Activated CD8-positive, alpha-beta T cell treated with anti-CD3 and anti-CD28 coated beads for 36 hours (primary cell): ENCODE results near the gene MRPS30. TPM values are rescaled to one million over a fixed set of nuclear protein-coding genes. Genes with fewer than 3 reads are reported as not detected.

Experiments used
- ATAC-seq: fragments of 200-7000 bp; cut with Tn5 transposase; one replicate; pipeline ENCODE4 v1.10.0; 2021; ENCODE audit warnings: mild to moderate bottlenecking, moderate library complexity
- CTCF ChIA-PET: fragments of 350-600 bp; sonication (Branson Sonifier 250); formaldehyde crosslinking; loops from one replicate; lab custom pipeline; 2021; ENCODE audit warnings: antibody characterized with exemption; lab: Charles Lee
- POLR2A ChIA-PET: fragments of 350-600 bp; sonication (Branson Sonifier 250); formaldehyde crosslinking; loops from one replicate; lab custom pipeline; 2021; ENCODE audit warnings: antibody characterized with exemption; lab: Charles Lee
- DNase-seq: peaks from one replicate; pipeline ENCODE4 v3.0.0-alpha.2; 2020
- H3K27ac Mint-ChIP-seq: one replicate; pipeline ENCODE4 v1.8.0; 2021; ENCODE audit warnings: mild to moderate bottlenecking, mixed read lengths
- H3K27me3 Mint-ChIP-seq: one replicate; pipeline ENCODE4 v1.8.0; 2021; ENCODE audit warnings: mixed read lengths
- H3K36me3 Mint-ChIP-seq: one replicate; pipeline ENCODE4 v1.8.0; 2021; ENCODE audit warnings: low read depth, mixed read lengths
- H3K4me1 Mint-ChIP-seq: one replicate; pipeline ENCODE4 v1.8.0; 2021; ENCODE audit warnings: low read depth, mixed read lengths
- H3K4me3 Mint-ChIP-seq: one replicate; pipeline ENCODE4 v1.8.0; 2021; ENCODE audit warnings: mild to moderate bottlenecking, moderate library complexity, mixed read lengths
- H3K9me3 Mint-ChIP-seq: one replicate; pipeline ENCODE4 v1.8.0; 2021; ENCODE audit warnings: mixed read lengths
- CTCF ChIP-seq: fragments of 200-600 bp; IDR thresholded peaks from one replicate; pipeline ENCODE4 v1.8.0; 2022; ENCODE audit warnings: antibody characterized with exemption, mild to moderate bottlenecking
- intact Hi-C: fragments of 100-400 bp; cut with micrococcal nuclease; formaldehyde crosslinking; loops from one replicate; pipeline ENCODE4 v1.10.0; 2022
- total RNA-seq, 2 experiments: library from RNA; stranded (reverse); gene quantifications; one replicate each; pipeline ENCODE4 v1.2.3, GENCODE V29; 2021

The MRPS30 gene
- total RNA-seq, 2 experiments from 2014 or later: 60.1 to 62.1 TPM

DNA sequence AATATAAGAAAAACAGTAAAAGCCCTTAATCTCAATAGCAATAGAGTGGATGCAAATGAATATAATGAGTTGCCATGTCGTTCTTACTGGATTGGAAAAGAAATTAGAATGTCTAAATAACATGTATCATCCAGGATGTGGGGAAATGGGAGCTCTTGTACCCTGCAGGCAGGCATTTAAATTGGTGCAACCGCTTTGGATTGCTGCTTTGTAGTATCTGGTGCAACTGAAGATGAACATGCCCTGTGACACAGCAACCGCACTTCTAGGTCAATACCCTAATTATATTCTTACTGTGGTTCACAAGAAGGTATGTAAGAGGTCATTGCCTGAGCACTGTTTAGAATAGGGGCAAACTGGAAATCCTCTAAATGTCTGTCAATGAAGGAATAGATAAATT is 18.9 kb downstream of the MRPS30 start:
- no peak overlapping the region for H3K4me3 Mint-ChIP-seq
- H3K27ac Mint-ChIP-seq: no peak overlapping the region
- peaks cover 35% of the 10 kb centered on the region for H3K36me3 Mint-ChIP-seq
- H3K9me3 Mint-ChIP-seq: no peaks in the 10 kb centered on the region
- CTCF ChIA-PET: no interaction called here
- H3K27me3 Mint-ChIP-seq: no peaks in the 10 kb centered on the region
- intact Hi-C loops: no loop called here
- peaks cover 7% of the 10 kb centered on the region for H3K4me1 Mint-ChIP-seq
- POLR2A ChIA-PET: no interaction called here
- DNase-seq (no peak), ATAC-seq (no peak)
- no peak for TF ChIP-seq CTCF

- ATAC-seq: no peak
- CTCF ChIA-PET: no interaction called here
These were observed 20.0 kb downstream of the MRPS30 start for GRCh38 chr5:44828719-44829118.

GRCh38 chr5:44830951-44831350 is 22.2 kb downstream of the MRPS30 start:
- ChIA-PET CTCF (no interaction called here), POLR2A (no interaction called here)
- H3K4me1 Mint-ChIP-seq: peaks cover 7% of the 10 kb centered on the region
- H3K9me3 Mint-ChIP-seq: no peaks in the 10 kb centered on the region
- H3K27ac Mint-ChIP-seq: no peak overlapping the region
- DNase-seq (no peak), ATAC-seq (no peak)
- TF ChIP-seq CTCF: no peak
- peaks cover 28% of the 10 kb centered on the region for H3K36me3 Mint-ChIP-seq
- H3K4me3 Mint-ChIP-seq: no peak overlapping the region
- H3K27me3 Mint-ChIP-seq: no peaks in the 10 kb centered on the region
- intact Hi-C loops: no loop called here

More at GRCh38 chr5:44828719-44829118, 20.0 kb downstream of the MRPS30 start:
- no peak overlapping the region for H3K27ac Mint-ChIP-seq
- no peak for DNase-seq
- no peaks in the 10 kb centered on the region for H3K27me3 Mint-ChIP-seq
- TF ChIP-seq CTCF: no peak
- H3K4me1 Mint-ChIP-seq: peaks cover 7% of the 10 kb centered on the region
- intact Hi-C loops: no loop called here
- peaks cover 33% of the 10 kb centered on the region for H3K36me3 Mint-ChIP-seq
- H3K9me3 Mint-ChIP-seq: no peaks in the 10 kb centered on the region
- POLR2A ChIA-PET: no interaction called here
- H3K4me3 Mint-ChIP-seq: no peak overlapping the region

DNA sequence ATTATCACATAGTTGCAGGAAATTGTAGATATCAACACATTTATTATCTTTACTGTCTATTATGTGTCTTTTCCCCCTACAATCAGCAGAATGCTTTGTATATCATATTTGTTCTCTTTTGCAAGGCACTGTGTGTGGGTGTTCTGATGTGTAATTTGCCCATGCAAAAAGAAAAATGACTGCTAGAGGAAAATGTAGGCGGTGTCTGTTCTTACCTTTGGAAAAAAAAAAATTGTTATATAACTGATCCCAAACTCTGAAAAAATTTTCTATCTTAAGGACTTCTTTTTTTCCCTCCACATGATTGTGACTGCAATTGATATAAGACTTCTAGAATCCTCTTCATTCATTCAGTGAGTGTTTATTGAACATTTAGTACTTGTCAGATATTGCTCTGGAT is 24.5 kb downstream of the MRPS30 start:
- DNase-seq: no peak
- no peak overlapping the region for H3K27ac Mint-ChIP-seq
- H3K9me3 Mint-ChIP-seq: peaks cover under 1% of the 10 kb centered on the region
- H3K36me3 Mint-ChIP-seq: peaks cover 19% of the 10 kb centered on the region
- no peaks in the 10 kb centered on the region for H3K27me3 Mint-ChIP-seq
- no peaks in the 10 kb centered on the region for H3K4me1 Mint-ChIP-seq
- no peak for TF ChIP-seq CTCF
- CTCF ChIA-PET: no interaction called here
- no peak for ATAC-seq
- POLR2A ChIA-PET: no interaction called here
- no peak overlapping the region for H3K4me3 Mint-ChIP-seq
- intact Hi-C loops: no loop called here

DNA sequence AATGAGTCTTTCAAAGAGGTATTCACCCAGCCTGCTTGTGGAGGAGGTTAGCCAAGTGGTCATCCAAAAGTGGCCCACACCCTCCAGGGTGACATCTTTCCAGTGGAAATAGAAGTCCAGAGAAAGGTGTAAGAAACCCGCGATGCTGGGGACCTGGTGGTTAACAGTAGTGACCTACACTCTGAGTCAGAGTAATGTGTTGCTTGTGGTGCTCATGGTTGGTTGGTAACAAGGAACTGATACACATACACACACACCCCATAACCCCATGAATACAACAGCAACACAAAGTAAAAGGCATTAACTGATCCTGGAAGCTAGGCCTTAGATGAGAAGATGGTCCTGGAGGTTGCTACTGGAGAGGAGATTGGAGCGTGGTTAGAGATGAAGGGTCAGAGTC is 26.9 kb downstream of the MRPS30 start:
- Mint-ChIP-seq H3K36me3 (peaks cover 24% of the 10 kb centered on the region), H3K27ac (no peak overlapping the region), H3K4me1 (no peaks in the 10 kb centered on the region), H3K27me3 (no peaks in the 10 kb centered on the region), H3K4me3 (no peak overlapping the region), H3K9me3 (peaks cover 15% of the 10 kb centered on the region)
- ATAC-seq (no peak), DNase-seq (no peak)
- CTCF ChIA-PET: no interaction called here
- TF ChIP-seq CTCF: no peak
- POLR2A ChIA-PET: no interaction called here
- intact Hi-C loops: no loop called here
